Thyroid gland (tissue), 4 donors: ENCODE measurements around the gene ABCC9.

Experiments used
- CTCF ChIP-seq, 6 experiments: fragments of 200-600 bp in 3 of 6; fragments of 450-650 bp in 3 of 6; sonication (generic) in 3 of 6; IDR thresholded peaks; one replicate each; pipeline ENCODE4 v1.5.1; 2016 to 2019; ENCODE audit warnings: antibody characterized with exemption in 6 of 6, mild to moderate bottlenecking in 2 of 6, inconsistent platforms in 1 of 6, moderate library complexity in 1 of 6
- POLR2A ChIP-seq, 2 donors: fragments of 450-650 bp; IDR thresholded peaks; one replicate each; pipeline ENCODE4 v1.6.1; 2017; ENCODE audit warnings: antibody characterized with exemption in 2 of 2, mild to moderate bottlenecking in 2 of 2, moderate library complexity in 1 of 2

GRCh38 chr12:21918456-21918855, 22.8 kb downstream of the ABCC9 start:
- TF ChIP-seq CTCF (IDR thresholded peaks at IDR 0.05) (no peak), POLR2A (IDR thresholded peaks at IDR 0.05) (no peak)
